ENCODE data around the gene CDC42BPB.

- TF ChIP-seq CTCF (IDR thresholded peaks at IDR 0.05), result no peak
- no peak for TF ChIP-seq POLR2A (IDR thresholded peaks at IDR 0.05)
Measured at GRCh38 chr14:102911991-102912761, 145.2 kb downstream of the CDC42BPB start.

Data from lower leg skin (tissue), 3 donors.